Uterus (tissue), 2 donors: ENCODE results near the gene COL27A1.

Experiments
- CTCF ChIP-seq, 4 experiments: fragments of 200-600 bp in 2 of 4; fragments of 450-650 bp in 2 of 4; sonication (generic) in 2 of 4; IDR thresholded peaks; one replicate each; pipeline ENCODE4 v1.5.1; 2016 to 2019; ENCODE audit warnings: antibody characterized with exemption in 4 of 4, mild to moderate bottlenecking in 2 of 4, moderate library complexity in 1 of 4
- POLR2A ChIP-seq, 2 donors: fragments of 450-650 bp; IDR thresholded peaks; one replicate each; pipeline ENCODE4 v1.6.1; 2016; ENCODE audit warnings: antibody characterized with exemption in 2 of 2, mild to moderate bottlenecking in 1 of 2, moderate library complexity in 1 of 2

- no peak for TF ChIP-seq POLR2A (IDR thresholded peaks at IDR 0.05)
- TF ChIP-seq CTCF (IDR thresholded peaks at IDR 0.05): no peak
Measured at GRCh38 chr9:114357911-114358328, 202.6 kb downstream of the COL27A1 start.
